GM12878 (cell line): ENCODE data around the gene MAST4. TPM values are rescaled to one million over a fixed set of nuclear protein-coding genes. Genes with fewer than 3 reads are reported as not detected.

Experiments used
- ATAC-seq: fragments of 200-7000 bp; cut with Tn5 transposase; 3 replicates; pipeline ENCODE4 v1.9.1; 2020; ENCODE audit warnings: mild to moderate bottlenecking, moderate library complexity
- BruUV-seq: library from RNA; stranded (reverse); fragments of 400-500 nt; replicated peaks from 2 replicates; lab custom pipeline; 2021; lab: Mats Ljungman, UMichigan
- CTCF ChIA-PET: fragments of 300-600 bp; sonication (Branson Sonifier 250); formaldehyde crosslinking; extraction: SDS; loops from one replicate; lab custom pipeline; 2021; ENCODE audit warnings: inconsistent platforms; lab: Yijun Ruan, JAX
- POLR2A ChIA-PET: fragments of 350-600 bp; formaldehyde crosslinking; extraction: SDS; loops from one replicate; lab custom pipeline; 2021; ENCODE audit warnings: inconsistent platforms; lab: Charles Lee
- RAD21 ChIA-PET: fragments of 300-600 bp; sonication (Branson Sonifier 250); formaldehyde crosslinking; loops from one replicate; lab custom pipeline; 2023; ENCODE audit warnings: antibody characterized with exemption; ENCODE audit not compliant: unreplicated experiment; lab: Charles Lee
- SMC1A ChIA-PET: fragments of 300-600 bp; sonication (Branson Sonifier 250); formaldehyde crosslinking; loops from one replicate; lab custom pipeline; 2023; ENCODE audit not compliant: unreplicated experiment, uncharacterized antibody; lab: Charles Lee
- DNase-seq: peaks from one replicate; pipeline ENCODE4 v3.0.0-alpha.2; 2011; ENCODE audit warnings: low read depth, low spot score
- FAIRE-seq: peaks from 3 replicates; lab custom pipeline; 2011; peaks lifted over from hg19 to GRCh38; lab: Jason Lieb, UNC
- H2AFZ ChIP-seq: 2 replicates; pipeline ENCODE4 v1.6.0; 2011; ENCODE audit warnings: low read depth, low read length, control low read depth; ENCODE audit not compliant: control insufficient read depth
- H3K27ac ChIP-seq: 2 replicates; pipeline ENCODE4 v1.5.1; 2011; ENCODE audit warnings: control low read depth; ENCODE audit not compliant: control insufficient read depth, insufficient read depth
- H3K27me3 ChIP-seq, 2 experiments: replicated peaks in 1 of 2; 2 replicates each; pipeline versions ENCODE4 v1.6.0 to v1.6.1; 2011; ENCODE audit warnings: low read length in 1 of 2; ENCODE audit not compliant: control insufficient read depth in 2 of 2, insufficient read depth in 2 of 2
- H3K36me3 ChIP-seq, 2 experiments: 2 replicates each; pipeline ENCODE4 v1.5.1; 2011; ENCODE audit warnings: low read length in 1 of 2; ENCODE audit not compliant: control insufficient read depth in 2 of 2, insufficient read depth in 2 of 2
- H3K4me1 ChIP-seq: 2 replicates; pipeline ENCODE4 v1.6.1; 2011; ENCODE audit warnings: mild to moderate bottlenecking, low read length, moderate library complexity, mixed read lengths; ENCODE audit not compliant: control insufficient read depth, insufficient read depth
- H3K4me2 ChIP-seq: 2 replicates; pipeline ENCODE4 v1.6.0; 2011; ENCODE audit warnings: control low read depth; ENCODE audit not compliant: control insufficient read depth, insufficient read depth
- H3K4me3 ChIP-seq: fragments of 200-600 bp; sonication (generic); 2 replicates; pipeline ENCODE4 v1.5.1; 2016
- H3K79me2 ChIP-seq: 2 replicates; pipeline ENCODE4 v1.6.0; 2011; ENCODE audit warnings: low read length; ENCODE audit not compliant: control insufficient read depth, insufficient read depth
- H3K9ac ChIP-seq: 2 replicates; pipeline ENCODE4 v1.8.0; 2011; ENCODE audit warnings: low read length, control low read depth, mixed read lengths; ENCODE audit not compliant: control insufficient read depth, insufficient read depth
- H3K9me3 ChIP-seq: replicated peaks from 3 replicates; pipeline ENCODE4 v1.5.1; 2011; ENCODE audit warnings: mild to moderate bottlenecking, low read length; ENCODE audit not compliant: control insufficient read depth, insufficient read depth
- H4K20me1 ChIP-seq: 2 replicates; pipeline ENCODE4 v1.6.0; 2011; ENCODE audit not compliant: control insufficient read depth, insufficient read depth
- ATF7 ChIP-seq: fragments of 450-650 bp; IDR thresholded peaks from 2 replicates; pipeline ENCODE4 v1.6.1; 2016; ENCODE audit warnings: low read depth, mild to moderate bottlenecking
- BACH1 ChIP-seq: fragments of 450-650 bp; IDR thresholded peaks from 2 replicates; pipeline ENCODE4 v1.6.1; 2017; ENCODE audit warnings: mild to moderate bottlenecking, borderline replicate concordance
- BCLAF1 ChIP-seq: fragments of 450-650 bp; IDR thresholded peaks from 2 replicates; pipeline ENCODE4 v1.6.1; 2017; ENCODE audit warnings: antibody characterized with exemption, mild to moderate bottlenecking, moderate library complexity
- BMI1 ChIP-seq: fragments of 450-650 bp; IDR thresholded peaks from 2 replicates; pipeline ENCODE4 v1.6.1; 2016; ENCODE audit warnings: mild to moderate bottlenecking, moderate library complexity, borderline replicate concordance
- CBFB ChIP-seq: IDR thresholded peaks from 2 replicates; pipeline ENCODE4 v1.6.1; 2016; ENCODE audit warnings: antibody characterized with exemption, low read depth
- EED ChIP-seq: sonication (generic); IDR thresholded peaks from 2 replicates; pipeline ENCODE4 v1.6.1; 2016; ENCODE audit warnings: antibody characterized with exemption, low read depth
- GABPA ChIP-seq: IDR thresholded peaks from 2 replicates; pipeline ENCODE4 v1.6.1; 2014; ENCODE audit warnings: antibody characterized with exemption, low read depth, mild to moderate bottlenecking, inconsistent platforms
- IKZF2 ChIP-seq, 2 experiments: fragments of 450-650 bp; IDR thresholded peaks; 2 replicates each; pipeline ENCODE4 v1.6.1; 2017; ENCODE audit warnings: mild to moderate bottlenecking in 2 of 2, moderate library complexity in 2 of 2
- IRF3 ChIP-seq: fragments of 450-650 bp; IDR thresholded peaks from 2 replicates; pipeline ENCODE4 v1.6.1; 2014; ENCODE audit warnings: mild to moderate bottlenecking
- IRF4 ChIP-seq: IDR thresholded peaks from 2 replicates; pipeline ENCODE4 v1.6.1; 2011; ENCODE audit warnings: low read depth, low read length
- MTA3 ChIP-seq: IDR thresholded peaks from 2 replicates; pipeline ENCODE4 v1.6.1; 2012; ENCODE audit warnings: low read length, inconsistent platforms, borderline replicate concordance
- NFYB ChIP-seq: IDR thresholded peaks from 2 replicates; pipeline ENCODE4 v1.6.1; 2011; ENCODE audit warnings: low read depth, mild to moderate bottlenecking, low read length, improper control_type of control experiment, moderate library complexity; ENCODE audit not compliant: insufficient read depth
- STAT1 ChIP-seq: fragments of 450-650 bp; conservative IDR thresholded peaks from 2 replicates; pipeline ENCODE4 v1.6.1; 2014; ENCODE audit warnings: antibody characterized with exemption, mild to moderate bottlenecking
- ZNF24 ChIP-seq: fragments of 450-650 bp; IDR thresholded peaks from 2 replicates; pipeline ENCODE4 v1.6.1; 2017; ENCODE audit warnings: antibody characterized with exemption, mild to moderate bottlenecking
- ZNF687 ChIP-seq: fragments of 450-650 bp; IDR thresholded peaks from 2 replicates; pipeline ENCODE4 v1.6.1; 2017; ENCODE audit warnings: mild to moderate bottlenecking, moderate library complexity
- WGBS: methylation state at CpG from one replicate; pipeline ENCODE4 v1.1.6; 2016; ENCODE audit warnings: low lambda C conversion rate; ENCODE audit not compliant: insufficient replicate concordance, insufficient coverage; ENCODE audit errors: missing lambda C conversion rate; 5-methylcytosine and 5-hydroxymethylcytosine counted together
- in situ Hi-C: fragments of 300-500 bp; cut with MboI; formaldehyde crosslinking; loops from 9 replicates; pipeline ENCODE4 v1.14.3; 2018; ENCODE audit warnings: mixed read lengths
- intact Hi-C: fragments of 100-400 bp; cut with micrococcal nuclease; formaldehyde crosslinking; loops from one replicate; pipeline ENCODE4 v1.14.2; 2022; ENCODE audit not compliant: unreplicated experiment
- polyA plus RNA-seq, 11 experiments: library from polyadenylated mRNA; depleted of rRNA in 4 of 11; unstranded in 6 of 11; stranded (reverse) in 5 of 11; fragments of >200 nt; fragmentation: Nextera tagmentation in 4 of 11; fragmentation: Illumina TruSeq in 1 of 11; extraction: Ambion mirVana in 4 of 11; extraction: Trizol in 1 of 11; gene quantifications; 1 replicate in 1 of 11; 2 replicates in 10 of 11; pipeline versions ENCODE4 v1.2.1 to v1.2.3, GENCODE V29; 2011 to 2016; ENCODE audit warnings: inconsistent platforms in 2 of 11, missing spikeins in 2 of 11, low read depth in 1 of 11
- total RNA-seq, 4 experiments: library from RNA; depleted of rRNA in 3 of 4; stranded (reverse); fragments of >200 nt in 3 of 4; fragmentation: Illumina TruSeq in 1 of 4; extraction: Trizol in 1 of 4; gene quantifications; 2 replicates each; pipeline versions ENCODE4 v1.2.1 to v1.2.3, GENCODE V29; 2013 to 2021

Gene MAST4
- total and polyA plus RNA-seq, 10 of the 15 experiments (the other 5 are each of a cell fraction or from before 2014, with no cell fraction given), result 0.02 to 1.6 (median 0.29) TPM; not detected in 1

- TF ChIP-seq BCLAF1 (no peak), MTA3 (no peak), EED (no peak), BACH1 (no peak), GABPA (no peak)
- TF ChIP-seq, all 136 proteins: peak for 0
Measured at GRCh38 chr5:66974256-66974655, 378.1 kb downstream of the MAST4 start (continued).

- no peak overlapping the region for H3K27ac ChIP-seq
- TF ChIP-seq BMI1, result no peak
- no peak for TF ChIP-seq ZNF24
- TF ChIP-seq IKZF2 (IDR thresholded peaks at IDR 0.05), result no peak
- TF ChIP-seq ATF7, result no peak
- no peak for TF ChIP-seq IRF3
- no peak for TF ChIP-seq STAT1
- TF ChIP-seq CBFB, result no peak
- TF ChIP-seq IRF4, result no peak
- no peak for TF ChIP-seq NFYB
- TF ChIP-seq ZNF687, result no peak
- TF ChIP-seq, all 136 proteins: peak for 0
- CTCF ChIA-PET, result no interaction called here
- Histone ChIP-seq H4K20me1 (no peaks in the 10 kb centered on the region), H2AFZ (no peak overlapping the region), H3K4me2 (no peak overlapping the region), H3K4me3 (no peak overlapping the region), H3K36me3 (no peaks in the 10 kb centered on the region), H3K27me3 (no peaks in the 10 kb centered on the region; a peak in 1 of 4 replicates), H3K9me3 (no peaks in the 10 kb centered on the region), H3K79me2 (no peaks in the 10 kb centered on the region), H3K4me1 (no peaks in the 10 kb centered on the region), H3K9ac (no peak overlapping the region)
- WGBS, result 41% methylated on average over 4 of the region's 4 CpGs
- intact Hi-C loops (no loop called here), in situ Hi-C loops (no loop called here)
- RAD21 ChIA-PET, result no interaction called here
- DNase-seq, result no peak
- POLR2A ChIA-PET, result no interaction called here
- ATAC-seq, result no peak
- SMC1A ChIA-PET, result no interaction called here
- no TSS peak for BruUV-seq
- no peak for FAIRE-seq
Measured at GRCh38 chr5:66976108-66976507, 379.9 kb downstream of the MAST4 start.
